Hindlimb muscle (tissue), 1 donor: ENCODE data around the gene EGFLAM. TPM values are rescaled to one million over a fixed set of nuclear protein-coding genes. Genes with fewer than 3 reads are reported as not detected.
A peak's percentile ranks its signal among the peaks of the same experiment; 100 is the strongest.

Experiments used
- DNase-seq: peaks from one replicate; pipeline ENCODE4 v3.0.0-alpha.2; 2013
- polyA plus RNA-seq: library from polyadenylated mRNA; unstranded; fragments of 120-200 nt; gene quantifications from one replicate; pipeline ENCODE4 v1.2.1, GENCODE V29; 2013; ENCODE audit not compliant: insufficient read length

Gene EGFLAM
- 37.6 TPM for polyA plus RNA-seq

DNA sequence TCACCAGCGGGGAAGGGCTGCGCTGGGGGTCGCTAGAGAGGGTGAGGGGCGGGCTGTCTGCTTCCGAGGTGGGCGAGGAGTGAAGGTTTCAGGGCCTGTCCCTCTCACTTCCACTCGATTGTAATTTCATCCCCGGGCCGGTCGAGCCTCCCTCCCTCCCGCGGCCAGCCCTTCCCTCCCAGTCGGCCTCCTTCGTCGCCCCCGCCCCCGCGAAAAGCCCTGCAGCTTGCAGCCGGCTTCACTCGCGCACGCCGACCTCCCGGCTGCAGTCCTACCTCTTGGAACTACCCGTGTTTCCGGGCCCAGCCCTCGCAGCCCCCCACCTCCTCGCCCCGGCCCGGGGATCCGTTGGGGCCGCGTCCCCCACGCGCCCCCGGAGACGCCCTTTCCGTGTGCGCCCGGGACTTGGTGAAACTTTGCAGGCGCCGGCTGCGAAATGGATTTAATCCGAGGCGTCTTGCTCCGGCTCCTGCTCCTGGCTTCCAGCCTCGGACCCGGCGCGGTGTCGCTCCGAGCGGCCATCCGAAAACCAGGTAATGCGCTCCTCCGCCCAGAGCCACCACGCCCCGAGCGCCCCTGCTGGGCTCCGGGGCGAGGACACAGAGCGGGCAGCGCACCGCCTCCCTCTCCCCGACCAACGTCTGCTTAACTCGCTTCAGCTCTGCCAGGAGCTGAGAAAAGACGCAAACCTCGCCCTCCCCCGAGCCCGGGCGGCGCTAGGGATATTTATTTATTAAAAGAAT is at the start of gene EGFLAM:
EGFLAM (plus strand) TSS at position 241 of the 743 bp plus-strand sequence; CDS start at position 437, 196 bp downstream.
- no peak for DNase-seq

- DNase-seq: peak; percentile 42
These were observed 49.5 kb upstream of the EGFLAM start for GRCh38 chr5:38208782-38209378.

- DNase-seq: no peak
These were observed 47.5 kb upstream of the EGFLAM start for GRCh38 chr5:38210676-38211353.

GRCh38 chr5:38211354-38211710 is 47.0 kb upstream of the EGFLAM start:
- DNase-seq: no peak

GRCh38 chr5:38212307-38212706 is 46.1 kb upstream of the EGFLAM start:
- DNase-seq: no peak

- DNase-seq: no peak
These were observed 32.3 kb upstream of the EGFLAM start for GRCh38 chr5:38226091-38226490.

DNA sequence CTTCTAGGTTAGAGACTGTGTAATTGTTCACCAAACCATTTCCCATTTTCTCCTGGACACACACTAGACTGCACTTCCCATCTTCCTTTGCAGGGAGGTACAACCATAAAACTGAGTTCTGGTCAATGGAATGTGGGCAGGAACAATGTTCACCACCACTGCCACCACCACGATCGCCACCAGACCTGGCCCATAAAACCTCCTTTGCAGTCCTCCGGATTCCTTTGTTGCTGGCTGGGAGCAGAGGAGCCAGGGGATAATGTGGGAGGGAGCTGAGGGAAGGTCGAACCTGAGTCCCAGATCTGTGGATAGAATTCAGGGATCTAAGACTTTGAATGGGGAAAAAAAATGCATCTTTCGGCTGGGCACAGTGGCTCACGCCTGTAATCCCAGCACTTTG is 29.4 kb upstream of the EGFLAM start:
- DNase-seq: no peak

- DNase-seq: no peak
These were observed 23.6 kb upstream of the EGFLAM start for GRCh38 chr5:38234737-38235136.

- DNase-seq: no peak
These were observed 20.7 kb upstream of the EGFLAM start for GRCh38 chr5:38237681-38238080.

- no peak for DNase-seq
These were observed 18.1 kb upstream of the EGFLAM start for GRCh38 chr5:38240212-38240611.

- no peak for DNase-seq
These were observed 16.7 kb upstream of the EGFLAM start for GRCh38 chr5:38241655-38242054.

DNA sequence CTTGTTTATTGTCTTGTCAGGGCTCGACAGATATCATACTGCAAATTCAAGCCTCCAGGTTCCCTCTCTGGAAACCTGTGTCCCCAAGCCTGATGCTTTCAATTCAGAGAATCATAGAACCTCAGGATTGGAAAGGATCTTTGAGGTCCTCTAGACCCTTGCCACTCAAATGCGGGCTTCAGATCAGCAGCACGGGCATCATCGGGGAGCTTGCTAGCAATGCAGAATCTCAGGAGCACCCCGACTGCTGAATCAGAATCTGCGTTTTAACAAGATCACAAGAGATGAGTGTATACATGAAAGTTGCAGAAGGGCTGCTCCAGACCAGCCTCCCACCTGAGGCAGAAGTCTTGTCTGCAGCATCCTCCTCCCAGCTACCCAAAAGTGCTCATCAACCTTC is 13.1 kb upstream of the EGFLAM start:
- no peak for DNase-seq

GRCh38 chr5:38249301-38249700 is 9.1 kb upstream of the EGFLAM start:
- DNase-seq: no peak

- no peak for DNase-seq
These were observed 8.5 kb upstream of the EGFLAM start for GRCh38 chr5:38249812-38250211.

DNA sequence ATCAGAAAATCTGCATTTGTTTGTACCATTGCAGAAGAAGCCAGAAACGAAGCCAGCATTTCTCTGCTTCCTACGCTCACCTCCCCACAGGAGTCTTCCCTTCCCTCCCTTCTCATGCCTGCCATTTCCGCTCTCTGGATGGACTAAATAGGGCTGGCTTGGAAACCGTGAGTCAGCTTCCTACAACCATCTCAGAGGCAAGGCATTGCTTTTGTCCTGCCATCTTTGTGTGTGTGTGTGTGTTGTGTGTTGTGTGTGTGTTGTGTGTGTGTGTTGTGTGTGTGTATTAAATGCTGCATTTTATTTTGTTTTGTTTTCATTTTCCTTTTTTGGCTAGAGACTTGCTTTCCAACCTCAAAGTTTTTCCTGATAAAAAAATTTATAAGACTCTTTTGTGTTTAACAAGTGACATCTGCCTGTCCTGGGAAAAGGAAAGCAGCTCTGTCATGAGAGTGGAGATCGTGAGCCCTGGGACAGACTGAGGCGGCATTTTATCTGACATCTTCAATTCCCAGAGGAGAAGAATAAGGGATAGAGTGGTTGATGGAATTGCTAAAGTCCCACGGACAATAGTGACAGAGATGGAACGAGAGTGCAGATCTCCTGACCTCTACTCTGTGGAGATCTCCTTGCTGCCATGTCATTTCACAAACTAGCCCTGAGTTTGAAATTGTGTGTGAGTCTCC is 7.5 kb upstream of the EGFLAM start:
- no peak for DNase-seq

GRCh38 chr5:38253759-38254158 is 4.6 kb upstream of the EGFLAM start:
- no peak for DNase-seq

- DNase-seq: no peak
These were observed 884 bp upstream of the EGFLAM start for GRCh38 chr5:38257308-38258041.

DNA sequence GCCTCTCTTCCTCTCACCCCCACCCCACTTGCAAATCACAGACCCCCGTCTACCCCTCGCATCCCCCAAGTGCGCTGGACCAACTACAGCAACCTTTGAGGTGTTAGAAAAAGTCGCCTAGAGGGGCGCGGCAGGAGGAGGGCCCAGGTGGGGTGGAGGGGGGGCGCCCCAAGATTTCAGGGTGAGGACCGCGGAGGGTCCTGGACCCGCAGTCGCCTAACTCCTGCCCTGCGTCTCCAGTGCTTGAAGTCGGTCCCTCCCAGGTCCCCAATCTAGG is 379 bp upstream of the EGFLAM start:
- no peak for DNase-seq

DNA sequence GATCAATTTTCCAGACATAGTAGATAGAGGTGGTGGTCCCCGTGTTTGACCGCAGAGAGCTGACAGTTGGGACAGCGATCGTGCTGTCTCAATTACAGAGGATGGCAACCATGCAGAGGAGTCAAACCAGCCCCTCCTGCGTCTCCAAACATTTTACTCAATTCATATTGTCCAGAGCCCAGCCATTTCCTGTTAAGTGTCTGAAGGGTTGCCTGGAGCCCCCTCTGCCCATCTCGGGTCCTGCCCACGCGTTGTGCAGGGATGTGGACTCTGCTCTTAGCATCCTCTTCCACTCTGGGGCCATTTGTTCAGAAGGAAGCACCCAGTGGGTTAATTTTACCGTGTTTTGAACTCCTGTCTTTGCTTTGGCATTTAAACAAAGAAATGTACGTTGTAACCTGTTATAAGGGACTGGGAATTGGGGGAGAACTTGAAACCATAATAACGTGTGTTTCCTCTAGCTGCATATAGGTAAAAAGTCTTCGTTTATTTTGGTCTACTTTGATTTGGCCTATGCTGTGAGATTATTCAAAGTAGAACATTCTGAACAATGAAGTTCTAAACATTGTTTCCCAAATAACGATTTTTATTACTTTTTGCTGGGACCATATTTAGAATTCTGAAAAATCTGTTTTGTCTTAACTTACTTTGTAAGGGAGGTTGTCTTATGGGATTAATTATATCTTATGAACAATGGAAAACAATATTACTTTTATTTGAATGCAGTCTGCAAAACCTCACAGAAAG is 876 bp downstream of the EGFLAM start:
- DNase-seq: no peak

DNA sequence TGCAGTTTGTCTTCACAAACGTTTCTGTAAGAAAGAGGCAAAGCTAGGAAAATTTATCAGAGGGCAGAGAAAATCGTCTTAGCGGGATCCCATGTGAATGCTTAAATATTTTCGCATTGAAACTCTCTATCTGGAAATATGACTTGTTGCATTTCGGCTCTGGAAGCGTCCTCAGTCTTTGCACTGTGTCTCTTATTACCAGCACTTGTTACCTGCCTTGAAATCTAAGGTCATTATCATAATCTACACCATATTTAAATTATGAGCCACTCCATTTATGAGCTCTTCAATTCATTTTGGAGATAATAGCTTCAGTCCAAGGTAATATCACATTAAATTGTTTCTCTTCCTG is 1.4 kb downstream of the EGFLAM start:
- DNase-seq: no peak

DNA sequence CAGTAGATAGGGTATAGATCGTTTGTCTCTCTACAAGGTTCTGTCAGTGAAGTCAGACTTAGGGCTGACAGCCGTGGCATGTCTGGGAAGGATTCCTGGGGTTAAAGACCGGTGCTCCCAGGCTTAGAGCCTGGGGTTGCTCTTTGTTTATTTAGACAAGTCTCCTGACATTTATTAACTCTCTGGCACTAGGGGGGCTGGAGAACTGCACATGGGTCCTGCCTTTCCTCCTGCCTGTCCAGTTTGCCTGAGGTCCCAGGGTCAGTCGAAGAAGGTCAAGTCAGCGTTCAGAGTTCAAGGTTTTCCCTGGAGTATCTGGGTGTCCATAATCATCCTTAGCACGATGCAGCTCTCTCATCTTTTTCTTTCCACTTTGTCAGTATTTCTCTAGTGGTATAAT is 5.6 kb downstream of the EGFLAM start:
- DNase-seq: no peak

DNA sequence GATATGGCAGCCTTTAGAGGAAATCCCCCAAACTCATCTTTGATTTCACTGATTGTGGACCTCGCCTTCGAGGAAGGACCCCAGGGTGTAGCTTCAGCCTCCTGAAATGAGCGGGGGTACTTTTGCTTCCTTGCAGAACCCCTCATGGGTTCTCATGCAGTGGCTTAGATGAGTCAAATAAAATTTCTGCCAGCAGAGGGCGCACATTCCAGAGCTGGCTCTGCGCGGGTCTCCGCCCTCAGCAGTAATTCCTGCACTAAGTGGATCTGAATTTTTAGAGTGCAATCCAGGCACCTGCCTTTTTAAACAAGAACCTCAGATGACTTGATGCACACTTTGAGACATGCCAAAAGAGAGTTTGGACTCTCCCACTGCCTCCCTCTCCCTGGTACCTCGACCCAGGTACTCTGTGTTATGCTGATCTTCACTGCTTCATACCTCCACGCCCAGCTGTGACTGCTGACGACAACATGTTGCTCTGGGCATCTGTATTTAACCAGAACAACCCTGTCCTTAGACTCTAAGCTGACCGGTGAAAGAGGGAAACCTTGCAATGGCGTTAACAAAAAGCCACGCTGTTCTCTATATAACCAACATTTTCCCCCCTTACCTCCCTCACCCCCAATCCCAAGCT is 7.3 kb downstream of the EGFLAM start:
- DNase-seq: peak; percentile 62
